ENCODE measurements around the gene PLET1. TPM values are rescaled to one million over a fixed set of nuclear protein-coding genes. Genes with fewer than 3 reads are reported as not detected.
A peak's percentile ranks its signal among the peaks of the same experiment; 100 is the strongest.

PLET1 gene
- total RNA-seq, 1 experiment from 2014 or later, result 0.26 TPM

DNA sequence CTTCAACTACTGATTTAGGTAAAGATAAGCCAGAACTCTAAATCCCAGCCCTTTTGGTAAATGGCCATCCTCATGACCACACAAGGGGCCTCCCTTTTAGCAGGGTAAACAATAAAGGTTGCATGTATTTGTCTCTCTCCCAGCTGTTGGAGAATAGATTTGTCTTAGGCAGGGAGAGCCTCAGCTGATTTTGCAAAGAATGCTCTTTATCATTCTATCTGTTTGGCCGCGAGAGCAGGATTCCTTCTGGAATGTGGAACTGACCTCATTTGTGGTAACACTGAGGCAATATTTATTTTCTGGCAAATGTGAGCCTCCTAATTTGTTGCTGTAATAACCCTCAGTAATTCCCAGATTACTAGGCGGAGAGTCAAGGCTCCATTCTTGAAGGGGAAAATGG lies 19.2 kb downstream of the PLET1 start:
- DNase-seq (peak; percentile 58), ATAC-seq (peak; percentile 24; the same call in 1 of the 2 replicates)
- no peaks in the 10 kb centered on the region for H3K9me2 ChIP-seq (replicated peaks; ENCODE audit: low read length)
- H3K27me3 ChIP-seq (ENCODE audit: low read length), result no peaks in the 10 kb centered on the region
- H2AFZ ChIP-seq (ENCODE audit: low read length), result no peak overlapping the region
- no peaks in the 10 kb centered on the region for H3F3A ChIP-seq (ENCODE audit: low read length, unreplicated experiment)
- H3K36me3 ChIP-seq (ENCODE audit: low read depth, low read length), result peaks cover 15% of the 10 kb centered on the region
- intact Hi-C loops (cut with micrococcal nuclease), result no loop called here
- no peak overlapping the region for H3K9ac ChIP-seq (ENCODE audit: low read length)
- TF ChIP-seq CTCF (conservative IDR thresholded peaks at IDR 0.05; ENCODE audit: low read depth, low read length), result no peak
- TF ChIP-seq EZH2phosphoT487 (IDR thresholded peaks at IDR 0.05; ENCODE audit: borderline replicate concordance, low read length), result no peak
- TF ChIP-seq EZH2 (IDR thresholded peaks at IDR 0.05; ENCODE audit: low read length, unreplicated experiment), result no peak
- no peak overlapping the region for H3K4me2 ChIP-seq (ENCODE audit: low read length)
- no peak overlapping the region for H3K4me3 ChIP-seq (ENCODE audit: low read length)
- no peaks in the 10 kb centered on the region for H3K9me3 ChIP-seq (ENCODE audit: low read length)
- no TSS peak for BruUV-seq (replicated peaks)
- H4K20me1 ChIP-seq (ENCODE audit: low read length), result no peaks in the 10 kb centered on the region
- ChIA-PET CTCF (interaction anchor here (0.6 kb wide), 1 partner anchor 38 kb away, joined by 10 read pairs; no protein-coding TSS in a partner anchor), POLR2A (ENCODE audit: unreplicated experiment) (no interaction called here)
- no peaks in the 10 kb centered on the region for H3K79me2 ChIP-seq (ENCODE audit: low read length)
- H3K27ac ChIP-seq (ENCODE audit: low read length), result no peak overlapping the region
- peaks cover 1% of the 10 kb centered on the region for H3K4me1 ChIP-seq (ENCODE audit: insufficient read depth, low read length)

GRCh38 chr11:112238041-112238440 lies 22.6 kb downstream of the PLET1 start:
- H3K4me2 ChIP-seq (ENCODE audit: low read length), result no peak overlapping the region
- peaks cover 16% of the 10 kb centered on the region for H3K36me3 ChIP-seq (ENCODE audit: low read depth, low read length)
- H3K27me3 ChIP-seq (ENCODE audit: low read length), result no peaks in the 10 kb centered on the region
- H2AFZ ChIP-seq (ENCODE audit: low read length), result no peak overlapping the region
- TF ChIP-seq EZH2 (IDR thresholded peaks at IDR 0.05; ENCODE audit: low read length, unreplicated experiment) (no peak), EZH2phosphoT487 (IDR thresholded peaks at IDR 0.05; ENCODE audit: borderline replicate concordance, low read length) (no peak), CTCF (conservative IDR thresholded peaks at IDR 0.05; ENCODE audit: low read depth, low read length) (no peak)
- no peaks in the 10 kb centered on the region for H3K9me2 ChIP-seq (replicated peaks; ENCODE audit: low read length)
- no peaks in the 10 kb centered on the region for H4K20me1 ChIP-seq (ENCODE audit: low read length)
- no TSS peak for BruUV-seq (replicated peaks)
- ChIA-PET POLR2A (ENCODE audit: unreplicated experiment) (no interaction called here), CTCF (no interaction called here)
- DNase-seq, result no peak
- no peak overlapping the region for H3K27ac ChIP-seq (ENCODE audit: low read length)
- no peaks in the 10 kb centered on the region for H3K4me1 ChIP-seq (ENCODE audit: insufficient read depth, low read length)
- no peaks in the 10 kb centered on the region for H3F3A ChIP-seq (ENCODE audit: low read length, unreplicated experiment)
- ATAC-seq, result peak; percentile 76
- intact Hi-C loops (cut with micrococcal nuclease), result no loop called here
- no peak overlapping the region for H3K9ac ChIP-seq (ENCODE audit: low read length)
- no peaks in the 10 kb centered on the region for H3K9me3 ChIP-seq (ENCODE audit: low read length)
- no peak overlapping the region for H3K4me3 ChIP-seq (ENCODE audit: low read length)
- no peaks in the 10 kb centered on the region for H3K79me2 ChIP-seq (ENCODE audit: low read length)

DNA sequence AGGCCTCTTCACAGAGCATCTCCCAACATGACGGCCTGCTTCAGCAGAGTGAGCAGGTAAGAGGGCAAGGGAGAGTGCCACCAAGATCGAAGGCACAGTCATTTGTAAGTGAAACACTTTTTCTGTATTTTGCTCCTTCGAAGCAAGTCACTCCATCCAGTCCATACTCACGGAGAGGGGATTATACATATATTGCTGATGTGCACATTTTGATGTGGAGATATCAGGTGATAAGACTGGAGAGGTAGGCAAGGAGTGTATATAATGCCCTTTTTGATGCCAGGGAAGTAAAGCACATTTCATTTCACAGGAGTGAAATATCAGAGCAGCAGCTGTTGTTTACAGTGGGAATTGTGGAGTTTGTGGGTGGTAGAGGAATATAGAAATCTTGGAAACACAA lies 23.2 kb downstream of the PLET1 start:
- Histone ChIP-seq H3K4me3 (ENCODE audit: low read length) (no peak overlapping the region), H3K4me2 (ENCODE audit: low read length) (no peak overlapping the region), H3K27ac (ENCODE audit: low read length) (no peak overlapping the region), H4K20me1 (ENCODE audit: low read length) (no peaks in the 10 kb centered on the region), H3K36me3 (ENCODE audit: low read depth, low read length) (peaks cover 21% of the 10 kb centered on the region), H2AFZ (ENCODE audit: low read length) (no peak overlapping the region), H3K27me3 (ENCODE audit: low read length) (no peaks in the 10 kb centered on the region), H3K4me1 (ENCODE audit: insufficient read depth, low read length) (no peaks in the 10 kb centered on the region), H3F3A (ENCODE audit: low read length, unreplicated experiment) (no peaks in the 10 kb centered on the region), H3K9me3 (ENCODE audit: low read length) (no peaks in the 10 kb centered on the region), H3K79me2 (ENCODE audit: low read length) (no peaks in the 10 kb centered on the region), H3K9ac (ENCODE audit: low read length) (no peak overlapping the region), H3K9me2 (replicated peaks; ENCODE audit: low read length) (no peaks in the 10 kb centered on the region)
- POLR2A ChIA-PET (ENCODE audit: unreplicated experiment), result no interaction called here
- CTCF ChIA-PET, result no interaction called here
- TF ChIP-seq EZH2phosphoT487 (IDR thresholded peaks at IDR 0.05; ENCODE audit: borderline replicate concordance, low read length) (no peak), CTCF (conservative IDR thresholded peaks at IDR 0.05; ENCODE audit: low read depth, low read length) (no peak), EZH2 (IDR thresholded peaks at IDR 0.05; ENCODE audit: low read length, unreplicated experiment) (no peak)
- no peak for DNase-seq
- intact Hi-C loops (cut with micrococcal nuclease), result no loop called here
- ATAC-seq, result peak; percentile 18; the same call in 1 of the 2 replicates
- BruUV-seq (replicated peaks), result no TSS peak

Data from PC-3 (cell line).